GM21381 (cell line): ENCODE results near the gene BMERB1.
"Not testable (repeated sequence)": the region's sequence is repeated elsewhere in the genome, so short reads cannot be mapped to it uniquely, and the experiment has no call there.

ENCODE experiments used
- ATAC-seq: cut with Tn5 transposase; IDR thresholded peaks from one replicate; pipeline ENCODE4 v1.9.1; 2021; ENCODE audit warnings: mild to moderate bottlenecking, moderate library complexity; ENCODE audit not compliant: unreplicated experiment

The BMERB1 gene

GRCh38 chr16:15422222-15422621 lies 12.2 kb upstream of the BMERB1 start:
- ATAC-seq = no peak

- ATAC-seq = no peak
Observed at GRCh38 chr16:15425861-15426260, 8.5 kb upstream of the BMERB1 start.

DNA sequence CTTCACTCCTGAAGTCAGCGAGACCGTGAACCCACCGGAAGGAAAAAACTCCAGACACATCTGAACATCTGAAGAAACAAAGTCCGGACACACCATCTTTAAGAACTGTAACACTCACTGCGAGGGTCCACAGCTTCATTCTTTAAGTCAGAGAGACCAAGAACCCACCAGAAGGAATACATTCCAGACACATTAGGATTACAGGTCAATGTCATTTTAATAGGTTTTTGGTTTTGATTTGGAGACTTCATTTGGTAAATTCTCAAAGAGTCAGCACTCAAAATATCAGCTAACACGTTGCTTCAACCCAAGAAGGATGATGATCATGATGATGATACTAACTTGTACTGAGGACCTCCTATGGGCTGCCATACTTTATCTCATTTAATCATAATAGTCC lies 7.6 kb upstream of the BMERB1 start:
- ATAC-seq = no peak

DNA sequence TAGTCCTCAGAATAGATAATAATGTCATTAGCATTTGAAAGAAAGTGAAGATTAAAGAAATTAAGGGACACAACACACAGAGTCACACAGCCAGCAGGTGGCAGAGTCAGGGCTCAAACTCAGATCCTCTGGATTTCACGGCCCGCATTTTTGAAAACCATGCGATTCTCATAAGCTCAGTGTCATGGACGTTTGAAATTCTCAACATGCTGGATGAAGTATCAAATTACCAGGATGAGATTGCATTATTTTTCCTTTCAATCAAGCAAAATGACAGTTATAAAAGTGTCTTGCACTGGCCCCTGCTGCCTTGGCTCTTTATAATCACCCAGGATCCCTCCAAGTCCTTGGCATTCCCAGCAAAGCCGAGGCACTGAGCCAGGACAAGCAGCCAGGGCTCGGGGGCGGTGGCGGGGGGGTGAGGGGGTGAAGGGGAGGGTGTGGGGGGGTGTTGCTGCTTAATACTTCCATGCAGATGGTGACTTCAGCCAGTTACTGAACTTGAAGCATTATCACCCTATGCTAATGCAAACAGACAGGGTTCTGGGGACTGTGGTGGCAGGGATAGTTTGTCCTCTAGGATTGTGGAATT lies 6.6 kb upstream of the BMERB1 start:
- ATAC-seq = no peak

- ATAC-seq = not testable (repeated sequence)
Observed at GRCh38 chr16:15430884-15431283, 3.5 kb upstream of the BMERB1 start.

GRCh38 chr16:15434079-15434424 lies 336 bp upstream of the BMERB1 start:
- ATAC-seq = no peak

DNA sequence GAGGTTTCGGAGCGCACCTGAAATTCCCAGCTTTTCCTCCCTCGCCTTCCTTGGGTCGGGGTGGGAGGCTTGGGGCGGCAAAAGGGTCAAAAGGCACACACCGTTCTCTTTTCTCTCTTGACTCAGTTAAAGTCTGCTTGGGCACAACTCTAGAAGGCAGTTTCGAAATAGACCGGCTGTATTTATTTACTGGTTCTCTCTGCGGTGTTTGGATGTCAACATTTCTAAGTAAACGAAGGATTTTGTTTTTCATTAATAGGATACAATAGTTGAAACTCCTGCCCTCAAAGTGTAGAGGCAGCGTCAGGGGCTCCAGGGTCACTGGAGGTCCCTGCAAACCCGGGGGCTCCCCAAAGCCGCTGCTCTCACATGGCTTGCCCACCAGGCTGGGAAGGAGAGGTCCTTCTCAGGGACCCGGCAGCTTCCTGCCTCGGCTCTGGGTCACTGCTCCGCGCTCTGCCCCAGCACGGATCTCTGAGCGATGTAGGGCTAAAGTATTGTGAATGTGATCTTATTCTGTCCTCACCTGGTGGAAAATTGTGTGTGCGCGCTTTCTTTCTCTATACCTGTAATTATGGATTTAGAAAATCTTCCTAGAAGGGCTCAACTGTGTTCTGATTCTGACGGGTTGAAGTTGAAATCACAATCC lies 952 bp downstream of the BMERB1 start:
- no peak for ATAC-seq

DNA sequence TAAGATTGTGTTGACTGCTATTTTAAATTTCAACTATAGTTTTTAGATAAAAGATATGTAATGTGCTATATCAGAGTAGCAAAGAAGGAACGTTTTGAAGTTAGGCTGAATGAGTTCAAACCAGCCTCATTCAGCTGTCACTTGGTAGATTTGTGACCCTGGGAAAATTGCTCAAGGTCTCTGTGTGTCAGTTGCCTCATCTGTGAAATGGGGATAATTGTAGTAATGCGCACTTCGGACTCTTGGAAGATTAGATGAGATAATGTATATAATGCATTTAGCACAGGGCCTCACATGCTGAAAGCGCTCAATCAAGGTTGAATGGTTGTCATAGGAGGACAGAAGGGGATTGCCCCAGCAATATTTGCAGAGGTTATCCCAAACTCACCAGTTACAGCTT lies 4.7 kb downstream of the BMERB1 start:
- no peak for ATAC-seq

DNA sequence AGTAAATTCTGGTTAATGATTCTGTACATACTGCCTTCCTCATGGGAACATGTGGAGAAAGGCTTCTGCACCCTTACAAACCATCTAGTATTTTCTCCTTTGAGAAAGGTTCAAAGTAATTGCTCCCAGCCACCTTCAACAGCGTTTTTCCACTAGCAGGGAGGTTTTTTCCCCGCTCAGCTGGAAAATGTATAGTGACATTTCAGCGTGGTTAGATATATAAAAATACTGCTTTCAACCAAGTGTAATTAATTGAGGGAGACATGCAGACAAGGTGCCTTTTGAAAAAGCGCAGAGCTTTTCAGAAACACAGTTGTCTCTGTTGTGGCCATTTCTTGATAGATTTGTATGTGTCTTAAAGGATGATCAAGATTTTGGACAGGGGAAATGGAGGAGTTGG lies 5.1 kb downstream of the BMERB1 start:
- no peak for ATAC-seq

DNA sequence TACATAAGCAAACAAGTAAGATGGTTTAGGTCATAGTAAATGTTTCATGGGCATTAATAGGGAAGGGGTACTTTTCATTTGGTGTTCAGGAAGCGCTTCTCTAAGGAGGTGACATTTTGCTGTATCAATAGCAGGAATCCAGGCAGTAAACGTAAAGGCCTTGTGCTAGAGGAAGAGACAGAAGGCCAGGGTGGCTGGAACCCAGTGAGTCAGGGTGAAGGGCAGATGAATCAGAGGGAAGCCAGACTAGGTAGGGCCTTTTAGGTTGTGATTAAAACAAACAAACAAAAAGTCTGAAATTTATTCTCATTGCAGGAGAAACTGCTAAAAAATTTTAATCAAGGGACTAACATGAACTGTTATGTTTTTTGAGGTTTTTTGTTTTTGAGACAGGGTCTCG lies 6.5 kb downstream of the BMERB1 start:
- no peak for ATAC-seq

DNA sequence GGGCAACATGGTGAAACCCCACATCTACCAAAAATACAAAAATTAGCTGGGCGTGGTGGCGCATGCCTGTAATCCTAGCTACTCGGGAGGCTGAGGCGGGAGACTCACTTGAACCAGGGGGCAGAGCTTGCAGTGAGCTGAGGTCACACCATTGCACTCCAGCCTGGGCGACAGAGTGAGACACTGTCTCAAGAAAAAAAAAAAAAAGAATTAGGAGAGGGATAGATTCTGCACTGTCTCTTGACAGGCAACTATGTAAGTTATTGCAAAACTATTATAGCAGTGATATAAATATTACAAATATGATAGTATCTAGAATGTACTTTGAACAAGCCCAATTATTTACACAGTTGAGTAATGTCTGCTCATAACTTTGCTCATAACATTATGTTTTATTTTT lies 7.8 kb downstream of the BMERB1 start:
- not testable (repeated sequence) for ATAC-seq

GRCh38 chr16:15443753-15444152 lies 9.4 kb downstream of the BMERB1 start:
- ATAC-seq = no peak

DNA sequence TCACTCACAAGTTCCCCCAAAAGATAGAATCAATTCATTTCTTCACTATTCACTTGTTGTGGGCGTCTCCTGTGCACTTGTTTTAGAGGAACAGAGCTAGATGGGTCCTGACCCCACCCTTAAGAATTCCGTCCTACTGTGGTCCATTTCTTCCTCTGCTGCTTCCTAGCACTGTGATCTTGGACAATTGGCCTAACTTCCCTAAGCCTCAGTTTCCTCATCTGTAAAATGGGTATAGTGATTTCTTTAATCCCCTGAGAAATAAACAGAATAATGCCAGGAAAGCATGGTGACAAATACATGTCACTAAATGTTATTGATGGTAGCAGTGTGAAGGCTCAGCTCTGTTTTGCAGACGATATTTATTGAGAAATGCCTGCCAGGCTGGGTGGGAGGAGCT lies 9.9 kb downstream of the BMERB1 start:
- ATAC-seq = no peak

DNA sequence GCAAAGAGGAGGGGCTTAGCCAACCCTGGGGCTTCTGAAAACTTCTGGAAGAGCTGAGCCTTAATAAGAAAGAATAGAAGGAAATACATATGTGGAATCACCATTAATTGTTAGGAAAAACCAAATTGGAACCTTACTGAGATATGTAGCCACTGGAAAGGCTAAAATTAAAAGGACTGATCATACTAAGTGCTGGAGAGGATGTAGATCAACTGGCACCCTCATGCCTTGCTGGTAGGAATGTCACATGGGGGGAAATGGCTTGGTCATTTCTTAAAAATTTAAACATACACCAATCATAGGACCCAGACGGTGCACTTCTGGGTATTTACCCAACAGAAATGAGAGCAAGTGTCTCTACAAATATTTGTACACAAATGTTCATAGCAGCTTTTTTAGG lies 11.1 kb downstream of the BMERB1 start:
- no peak for ATAC-seq

GRCh38 chr16:15446901-15447300 lies 12.5 kb downstream of the BMERB1 start:
- no peak for ATAC-seq

DNA sequence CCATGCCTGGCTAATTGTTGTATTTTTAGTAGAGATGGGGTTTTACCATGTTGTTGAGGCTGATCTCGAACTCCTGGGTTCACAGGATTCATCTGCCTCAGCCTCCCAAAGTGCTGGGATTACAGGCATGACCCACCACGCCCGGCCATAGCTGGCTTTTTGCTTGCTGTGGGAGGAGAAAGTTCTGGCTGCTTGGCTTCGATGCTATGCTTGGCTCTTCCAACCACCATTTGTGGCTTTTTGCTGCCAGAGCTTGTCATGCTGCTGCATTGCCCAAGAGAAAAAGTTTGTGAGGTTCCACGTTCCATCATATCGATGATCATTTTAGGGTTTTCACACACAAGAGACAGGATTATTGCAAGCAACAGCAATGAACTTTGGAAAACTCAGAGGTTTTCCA lies 16.2 kb downstream of the BMERB1 start:
- ATAC-seq = no peak

DNA sequence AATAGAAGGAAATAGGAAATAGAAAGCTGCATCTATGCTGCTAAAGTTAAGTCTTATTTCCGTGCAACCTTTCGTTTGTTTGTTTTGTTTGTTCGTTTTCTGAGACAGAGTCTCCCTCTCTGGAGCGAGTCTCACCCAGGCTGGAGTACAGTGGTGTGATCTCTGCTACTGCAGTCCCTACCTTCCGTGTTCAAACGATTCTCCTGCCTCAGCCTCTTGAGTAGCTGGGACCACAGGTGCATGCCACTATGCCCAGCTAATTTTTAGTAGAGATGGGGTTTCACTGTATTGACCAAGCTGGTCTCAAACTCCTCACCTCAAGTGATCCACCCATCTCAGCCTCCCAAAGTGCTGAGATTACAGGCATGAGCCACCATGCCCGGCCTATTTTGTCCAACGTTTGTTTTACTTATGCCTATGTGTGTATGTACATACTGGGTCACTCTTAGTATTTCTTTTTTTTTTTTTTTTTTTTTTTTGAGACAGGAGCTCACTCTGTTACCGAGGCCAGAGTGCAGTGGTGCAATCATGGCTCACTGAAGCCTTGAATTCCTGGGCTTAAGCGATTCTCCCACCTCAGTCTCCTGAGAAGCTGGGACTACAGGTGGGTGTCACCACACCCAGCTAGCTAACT lies 16.8 kb downstream of the BMERB1 start:
- ATAC-seq = no peak

GRCh38 chr16:15452246-15452855 lies 18.0 kb downstream of the BMERB1 start:
- ATAC-seq = no peak

- ATAC-seq = not testable (repeated sequence)
Observed at GRCh38 chr16:15453296-15453695, 18.9 kb downstream of the BMERB1 start.

DNA sequence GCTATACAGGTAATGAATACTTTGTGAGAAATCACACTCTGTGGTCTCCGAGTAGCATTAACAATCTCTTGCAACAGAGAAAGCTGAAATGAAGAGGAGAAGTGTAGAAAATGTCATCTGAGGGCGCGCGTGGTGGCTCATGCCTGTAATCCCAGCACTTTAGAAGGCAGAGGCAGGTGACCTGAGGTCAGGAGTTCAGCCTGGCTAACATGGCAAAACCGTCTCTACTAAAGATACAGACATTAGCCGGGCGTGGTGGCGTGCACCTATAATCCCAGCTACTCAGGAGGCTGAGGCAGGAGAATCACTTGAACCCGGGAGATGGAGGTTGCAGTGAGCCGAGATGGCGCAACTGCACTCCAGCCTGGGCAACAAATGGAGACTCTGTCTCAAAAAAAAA lies 20.5 kb downstream of the BMERB1 start:
- not testable (repeated sequence) for ATAC-seq

DNA sequence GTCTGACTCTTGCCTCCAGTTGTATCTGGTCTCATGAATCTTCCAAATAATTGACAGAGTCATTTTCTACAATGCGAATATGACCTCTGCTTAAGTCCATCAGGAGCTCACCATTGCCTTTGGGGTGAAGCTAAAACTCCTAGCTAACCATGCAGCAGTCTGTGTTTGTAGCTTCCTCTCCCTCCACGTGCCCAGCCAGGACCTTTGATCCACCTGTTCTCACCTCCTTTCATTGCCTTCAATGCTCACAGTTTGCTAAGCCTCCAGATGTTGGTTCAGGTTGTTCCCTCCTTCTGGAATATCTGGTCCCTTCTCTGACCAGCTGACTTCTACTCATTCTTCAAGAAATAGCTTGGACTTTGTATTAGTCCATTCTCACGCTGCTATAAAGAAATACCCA lies 23.0 kb downstream of the BMERB1 start:
- no peak for ATAC-seq

DNA sequence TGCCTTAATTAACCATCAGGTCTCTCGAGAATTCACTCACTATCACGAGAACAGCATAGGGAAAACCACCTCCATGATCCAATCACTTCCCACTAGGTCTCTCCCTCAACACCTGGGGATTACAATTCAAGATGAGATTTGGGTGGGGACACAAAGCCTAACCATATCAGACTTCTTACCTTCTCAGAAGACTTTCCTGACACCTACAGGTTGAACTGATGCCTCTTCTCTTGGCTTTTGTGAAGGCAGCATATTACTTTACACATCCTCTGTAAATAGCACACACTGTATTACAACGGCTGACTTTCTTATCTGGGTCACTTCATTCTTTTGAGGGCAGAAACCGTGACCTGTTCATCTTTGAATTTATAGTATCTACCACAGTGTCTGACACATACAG lies 23.6 kb downstream of the BMERB1 start:
- no peak for ATAC-seq
